Stimulated activated naive CD4-positive, alpha-beta T cell (primary cell): ENCODE results near the gene NUTM2A.
"Not testable (repeated sequence)": the region's sequence is repeated elsewhere in the genome, so short reads cannot be mapped to it uniquely, and the experiment has no call there.

Experiments used
- DNase-seq, 6 experiments: peaks; one replicate each; lab custom pipeline; 2025; lab: John Stamatoyannopoulos, UW

NUTM2A gene, protein sequence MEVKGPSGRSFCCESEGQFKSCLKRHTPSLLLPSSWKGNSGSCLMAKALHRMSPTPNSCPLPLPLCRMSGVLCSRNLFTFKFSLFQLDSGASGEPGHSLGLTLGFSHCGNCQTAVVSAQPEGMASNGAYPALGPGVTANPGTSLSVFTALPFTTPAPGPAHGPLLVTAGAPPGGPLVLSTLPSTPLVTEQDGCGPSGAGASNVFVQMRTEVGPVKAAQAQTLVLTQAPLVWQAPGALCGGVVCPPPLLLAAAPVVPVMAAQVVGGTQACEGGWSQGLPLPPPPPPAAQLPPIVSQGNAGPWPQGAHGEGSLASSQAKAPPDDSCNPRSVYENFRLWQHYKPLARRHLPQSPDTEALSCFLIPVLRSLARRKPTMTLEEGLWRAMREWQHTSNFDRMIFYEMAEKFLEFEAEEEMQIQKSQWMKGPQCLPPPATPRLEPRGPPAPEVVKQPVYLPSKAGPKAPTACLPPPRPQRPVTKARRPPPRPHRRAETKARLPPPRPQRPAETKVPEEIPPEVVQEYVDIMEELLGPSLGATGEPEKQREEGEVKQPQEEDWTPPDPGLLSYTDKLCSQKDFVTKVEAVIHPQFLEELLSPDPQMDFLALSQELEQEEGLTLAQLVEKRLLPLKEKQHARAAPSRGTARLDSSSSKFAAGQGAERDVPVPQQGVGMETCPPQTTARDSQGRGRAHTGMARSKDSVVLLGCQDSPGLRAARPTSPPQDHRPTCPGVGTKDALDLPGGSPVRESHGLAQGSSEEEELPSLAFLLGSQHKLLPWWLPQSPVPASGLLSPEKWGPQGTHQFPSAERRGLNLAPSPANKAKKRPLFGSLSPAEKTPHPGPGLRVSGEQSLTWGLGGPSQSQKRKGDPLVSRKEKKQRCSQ

DNA sequence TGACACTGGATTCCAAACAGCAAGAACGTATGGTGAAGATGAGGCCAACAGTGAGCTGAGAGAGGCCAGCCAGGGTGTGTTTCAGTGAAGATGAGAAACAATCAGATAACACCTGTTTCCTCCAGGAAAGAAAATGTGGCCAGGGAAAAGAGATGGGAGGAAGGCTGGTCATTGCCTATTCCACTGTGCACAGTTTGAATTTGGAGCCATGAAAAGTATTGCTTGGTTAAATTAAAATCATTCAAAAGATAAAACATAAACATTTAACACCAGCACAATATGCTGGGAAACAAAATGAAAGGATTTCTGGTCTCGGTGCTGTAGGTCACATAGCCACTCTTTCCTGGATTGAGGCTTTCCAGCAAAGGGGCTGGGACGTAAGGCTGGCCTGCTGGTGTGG is at the start of gene NUTM2A:
Gene NUTM2A, plus strand, starts transcription at position 301 of the 400 bp plus-strand sequence. CDS start 383 bp downstream, outside the sequence.
- DNase-seq = not testable (repeated sequence)

DNA sequence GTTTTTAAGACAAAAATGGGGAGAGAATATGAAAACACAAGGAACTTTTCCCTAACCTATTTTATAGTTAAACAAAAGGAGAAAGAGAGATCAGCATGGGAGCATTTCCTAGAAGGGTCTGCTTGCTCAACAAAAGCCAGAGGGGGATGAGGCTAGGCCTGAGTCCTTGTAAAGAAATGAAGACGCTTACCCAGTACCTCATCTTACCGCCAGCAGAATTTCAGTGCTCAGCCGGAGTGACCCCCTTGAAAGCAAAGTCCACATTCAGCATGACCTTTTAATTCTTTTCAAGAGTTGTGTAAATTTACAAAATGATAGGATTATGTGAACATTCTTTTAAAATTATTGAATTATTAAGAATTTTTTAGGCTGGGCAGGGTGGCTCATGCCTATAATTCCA is 47.7 kb upstream of the NUTM2A start:
- DNase-seq = not testable (repeated sequence)

DNA sequence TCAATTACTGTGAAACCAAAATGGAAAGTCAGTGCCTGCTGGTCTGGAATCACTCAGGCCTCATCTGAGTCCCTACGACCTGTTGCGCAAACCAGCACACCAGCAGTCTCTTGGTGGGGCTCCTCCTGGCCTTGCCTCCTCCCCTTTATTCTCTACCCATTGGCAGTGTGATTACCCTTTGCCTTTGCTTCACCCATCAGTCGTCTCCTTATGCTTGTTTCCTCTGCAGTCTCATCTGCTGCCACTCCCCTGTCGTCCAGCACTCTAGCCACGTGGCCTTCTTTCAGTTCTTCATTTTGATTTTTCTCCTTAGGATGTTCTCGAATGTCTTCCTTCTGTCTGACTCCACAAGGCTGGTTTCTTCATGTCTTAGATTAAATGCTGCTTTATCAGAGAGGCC is 40.8 kb upstream of the NUTM2A start:
- not testable (repeated sequence) for DNase-seq

DNA sequence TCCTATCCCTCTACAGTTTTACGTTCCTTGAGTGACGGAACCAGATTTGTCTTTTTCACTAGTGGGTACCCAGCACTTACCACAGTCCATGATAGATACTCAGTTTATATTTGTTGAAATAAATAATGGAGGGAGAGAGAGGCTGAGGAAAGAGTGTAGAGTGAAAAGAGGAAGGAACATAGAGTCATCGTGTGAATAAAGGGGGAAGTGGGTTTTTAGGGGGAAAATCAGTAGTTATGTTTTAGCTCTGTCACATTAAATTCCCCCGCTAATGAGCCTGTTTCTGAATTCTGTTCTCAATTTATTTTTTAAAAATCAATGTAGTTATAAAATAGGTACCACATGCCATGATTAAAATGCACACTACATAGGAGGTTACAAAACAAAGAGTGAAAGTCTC is 39.2 kb upstream of the NUTM2A start:
- not testable (repeated sequence) for DNase-seq

DNA sequence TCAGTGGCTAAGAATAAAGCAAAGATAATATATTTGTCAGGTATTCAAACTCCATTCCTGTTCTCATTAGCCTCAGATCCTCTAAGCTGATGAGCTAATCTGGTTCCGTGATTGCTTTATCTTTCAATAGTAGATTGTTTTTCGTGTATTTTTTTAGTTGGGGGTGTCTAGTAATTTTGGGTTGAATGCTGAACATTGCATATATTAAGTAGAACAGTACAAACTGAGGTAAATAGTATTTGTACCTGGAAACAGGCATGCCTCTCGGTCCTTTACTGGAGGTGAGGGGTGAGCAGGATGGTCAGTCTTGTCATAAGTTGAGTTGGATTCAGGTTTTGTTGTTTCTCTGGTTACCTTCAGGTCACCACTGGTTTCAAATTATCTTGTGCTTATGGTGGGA is 37.7 kb upstream of the NUTM2A start:
- DNase-seq = not testable (repeated sequence)

DNA sequence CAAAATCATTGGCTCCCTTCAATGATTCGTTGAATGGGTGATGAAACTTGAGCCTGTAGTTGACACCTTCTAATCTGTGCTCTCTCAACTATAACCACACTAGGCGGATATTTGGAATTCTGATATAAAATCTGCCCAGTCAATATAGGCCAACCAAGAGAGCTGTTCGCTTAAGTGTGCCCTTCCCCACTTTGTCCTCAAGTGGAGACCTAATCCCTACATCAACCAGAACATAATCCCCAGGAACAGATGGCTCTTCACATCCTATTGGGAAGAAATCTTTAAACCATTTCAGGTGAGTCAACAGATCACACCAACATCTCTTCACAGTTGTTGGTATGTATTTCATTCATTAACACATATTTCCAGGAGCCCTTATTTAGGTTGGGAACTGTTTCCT is 33.4 kb upstream of the NUTM2A start:
- not testable (repeated sequence) for DNase-seq

DNA sequence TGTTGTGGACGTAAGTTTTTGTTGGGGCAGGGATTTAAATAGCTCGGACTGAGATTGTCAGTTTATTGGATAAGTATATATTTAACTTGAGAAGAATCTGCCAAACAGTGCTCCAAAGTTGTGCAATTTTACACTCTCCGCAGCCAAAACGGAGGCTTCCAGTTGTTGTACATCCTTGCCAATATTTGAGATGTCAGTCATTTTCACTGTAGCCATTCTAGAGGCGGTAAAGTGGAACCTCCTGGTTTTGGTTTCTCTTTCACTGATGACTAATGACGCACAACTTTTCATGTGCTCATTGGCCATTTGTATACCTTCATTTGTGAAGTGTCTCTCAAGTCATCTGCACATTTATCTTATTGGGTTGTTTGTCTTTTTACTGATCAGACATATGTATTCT is 24.3 kb upstream of the NUTM2A start:
- DNase-seq = not testable (repeated sequence)

DNA sequence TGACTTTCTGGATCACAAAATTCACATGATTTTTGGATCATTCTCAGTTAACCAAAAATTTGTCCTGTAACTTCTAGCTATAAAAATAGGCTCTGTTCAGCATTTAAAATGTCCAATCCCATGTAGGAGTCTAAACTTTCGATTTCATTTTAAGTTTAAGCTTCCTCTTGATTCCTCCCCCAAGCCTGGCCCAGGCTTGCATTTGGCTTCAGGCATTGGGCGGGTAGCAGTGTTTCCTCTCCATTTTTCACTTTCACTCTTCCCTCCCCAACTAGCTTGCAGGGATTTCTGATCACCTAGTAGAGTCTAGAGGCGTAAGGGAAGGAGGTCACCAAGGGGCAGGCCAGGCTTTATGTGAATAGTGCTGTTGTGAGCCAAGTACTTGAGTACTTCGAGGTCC is 20.4 kb upstream of the NUTM2A start:
- not testable (repeated sequence) for DNase-seq

DNA sequence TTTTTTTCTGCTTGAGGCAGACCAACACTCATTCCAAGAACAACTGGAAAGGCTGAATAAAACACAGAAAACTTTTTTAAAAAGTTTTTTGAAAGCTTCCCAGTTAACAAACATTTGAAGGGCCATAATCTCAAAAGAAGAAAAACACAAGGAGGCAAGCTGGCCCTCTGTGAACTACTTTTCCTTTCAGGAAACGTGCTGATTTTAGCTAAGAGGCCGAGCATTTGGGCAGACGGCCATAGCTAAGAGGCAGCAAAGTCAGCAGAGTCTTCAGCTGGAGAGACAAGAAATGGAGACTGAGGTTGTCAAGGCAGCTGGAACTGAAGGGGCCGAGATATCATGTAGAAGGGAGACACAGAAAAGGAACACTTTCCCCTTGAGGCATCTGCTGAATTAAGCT is 18.3 kb upstream of the NUTM2A start:
- DNase-seq = not testable (repeated sequence)

DNA sequence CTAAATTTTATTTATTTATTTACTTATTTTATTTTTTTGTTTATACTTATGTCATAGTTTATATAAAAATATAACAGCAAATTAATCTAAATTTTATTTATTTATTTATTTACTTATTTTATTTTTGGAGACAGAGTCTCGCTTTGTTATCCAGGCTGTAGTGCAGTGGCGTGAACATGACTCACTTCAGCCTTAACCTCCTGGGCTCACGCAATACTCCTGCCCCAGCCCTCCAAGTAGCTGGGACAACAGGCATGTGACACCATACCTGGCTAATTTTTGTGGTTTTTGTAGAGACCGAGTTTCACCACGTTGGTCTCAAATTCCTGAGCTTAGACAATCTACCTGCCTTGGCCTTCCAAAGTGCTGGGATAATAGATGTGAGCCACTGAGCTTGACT is 14.9 kb upstream of the NUTM2A start:
- DNase-seq = not testable (repeated sequence)

DNA sequence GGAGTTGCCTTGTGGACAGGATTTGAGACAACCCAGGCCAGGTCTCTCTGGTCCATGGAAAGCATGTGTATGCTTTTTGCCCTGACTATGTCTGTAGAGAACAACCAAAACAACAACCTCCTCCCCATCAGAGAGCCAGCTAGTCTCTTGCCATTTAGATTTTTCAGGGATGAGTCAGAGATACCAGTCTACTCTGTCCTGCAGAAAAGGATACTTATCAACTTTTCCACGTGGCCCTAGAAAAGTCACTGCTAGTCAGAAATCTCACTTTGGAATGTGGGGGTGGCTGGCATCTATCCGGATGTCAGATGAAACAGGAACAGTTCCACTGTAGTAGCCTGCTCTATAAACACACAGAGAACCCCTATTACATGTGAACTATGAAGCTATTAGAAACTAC is 13.4 kb upstream of the NUTM2A start:
- DNase-seq = not testable (repeated sequence)

DNA sequence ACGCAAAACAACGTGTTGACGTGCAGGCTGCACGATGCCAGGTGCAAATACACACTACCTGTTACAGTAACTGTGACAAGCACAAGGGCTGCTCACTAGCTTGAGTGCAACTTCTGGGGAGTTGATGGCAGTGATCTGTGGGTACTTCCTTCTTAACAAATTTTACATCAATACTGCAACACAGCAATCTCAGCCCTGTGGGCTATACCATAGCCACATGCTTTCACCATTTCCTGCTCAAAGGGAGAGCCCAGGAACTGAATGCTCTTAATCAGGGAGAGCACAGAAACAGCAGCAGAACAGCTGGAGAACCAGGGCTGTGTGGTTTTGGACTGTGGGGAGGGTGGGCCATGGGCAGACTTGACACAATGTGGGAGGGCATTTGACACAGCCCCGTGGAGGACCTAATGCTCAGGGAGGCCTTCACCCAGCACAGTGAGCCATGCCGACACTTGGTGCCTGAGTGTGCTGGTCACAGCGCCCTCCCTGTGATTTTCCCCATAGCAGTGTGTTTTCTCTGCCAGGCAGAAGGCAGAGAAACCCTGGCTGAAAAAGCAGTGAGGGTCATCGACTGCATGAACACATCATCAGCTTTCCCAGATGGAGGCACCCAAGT is 12.0 kb upstream of the NUTM2A start:
- DNase-seq = not testable (repeated sequence)

DNA sequence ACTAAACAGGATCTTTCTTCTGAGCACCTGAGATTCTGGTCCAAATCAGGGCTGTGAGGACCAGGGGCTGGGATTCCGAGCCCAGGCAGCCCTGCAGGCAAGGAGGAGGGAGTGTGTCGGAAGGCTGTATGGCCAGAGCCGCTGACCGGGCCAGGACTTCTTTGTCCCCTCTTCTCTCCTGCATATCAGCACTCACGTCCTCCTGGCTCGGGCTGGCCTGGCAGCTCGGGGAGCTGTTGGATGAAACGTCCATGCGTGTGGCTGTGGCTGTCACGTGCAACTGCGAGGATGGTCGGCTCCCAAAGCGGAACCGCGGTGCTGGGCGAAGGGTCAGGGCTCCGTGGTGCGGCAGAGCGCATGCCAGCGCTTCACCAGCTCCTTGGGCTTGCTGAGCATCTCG is 11.4 kb upstream of the NUTM2A start:
- DNase-seq = not testable (repeated sequence)

DNA sequence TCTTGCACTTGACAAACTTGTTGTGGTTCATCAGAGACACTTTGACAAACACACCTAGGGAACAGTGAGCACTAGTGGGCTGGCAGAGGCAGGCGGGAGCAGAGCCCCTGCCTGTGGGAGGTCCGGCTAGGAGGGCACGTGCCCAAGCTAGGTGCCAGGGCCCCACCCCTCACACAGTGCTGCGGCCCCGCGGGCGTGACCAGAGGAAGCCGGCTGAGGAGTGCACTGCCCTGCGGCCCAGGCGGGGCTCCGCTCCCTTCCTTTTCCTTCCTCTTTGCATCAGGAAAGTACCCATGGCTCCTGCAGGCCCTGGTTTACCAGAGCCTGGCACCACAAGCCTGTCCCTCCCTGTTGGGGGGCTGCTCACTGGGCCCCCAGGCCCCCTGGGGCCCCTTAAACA is 9.1 kb upstream of the NUTM2A start:
- not testable (repeated sequence) for DNase-seq

DNA sequence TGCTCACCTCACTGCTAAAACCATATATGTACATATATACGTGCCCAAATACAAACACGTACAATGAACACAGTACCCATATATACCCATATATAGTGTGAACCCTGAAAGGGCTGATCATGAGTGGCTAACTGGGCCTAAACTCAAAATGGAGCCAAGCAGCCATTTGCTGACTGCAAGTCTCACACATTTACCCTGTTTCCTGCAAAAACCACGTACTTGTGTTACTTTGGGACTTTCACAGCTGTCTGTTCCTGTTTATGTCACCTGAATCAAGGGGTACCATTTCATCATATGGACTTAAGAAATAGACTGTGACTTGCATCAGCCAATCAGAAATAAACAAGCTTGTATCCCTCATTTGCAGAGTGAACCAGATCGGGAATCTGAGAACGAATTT is 5.9 kb upstream of the NUTM2A start:
- not testable (repeated sequence) for DNase-seq

DNA sequence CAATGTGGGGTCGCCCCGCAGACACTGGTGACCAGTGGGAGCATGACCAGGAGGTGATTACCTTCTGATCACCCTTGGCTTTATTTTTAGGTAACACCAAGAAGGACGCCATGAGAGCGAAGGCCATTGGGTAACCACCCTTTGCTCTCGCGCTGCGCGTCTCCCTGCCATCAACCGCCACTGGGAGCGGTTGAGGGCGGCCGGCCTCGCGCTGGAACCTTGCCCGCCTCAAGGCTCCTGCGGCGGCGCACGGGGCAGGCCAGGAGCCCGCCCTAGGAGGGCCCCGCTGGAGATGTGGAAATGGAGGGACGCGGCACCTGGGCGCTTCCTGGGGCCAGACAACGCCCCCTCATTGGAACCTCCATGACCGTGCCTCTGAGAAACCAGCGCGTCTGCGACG is 2.5 kb upstream of the NUTM2A start:
- not testable (repeated sequence) for DNase-seq

DNA sequence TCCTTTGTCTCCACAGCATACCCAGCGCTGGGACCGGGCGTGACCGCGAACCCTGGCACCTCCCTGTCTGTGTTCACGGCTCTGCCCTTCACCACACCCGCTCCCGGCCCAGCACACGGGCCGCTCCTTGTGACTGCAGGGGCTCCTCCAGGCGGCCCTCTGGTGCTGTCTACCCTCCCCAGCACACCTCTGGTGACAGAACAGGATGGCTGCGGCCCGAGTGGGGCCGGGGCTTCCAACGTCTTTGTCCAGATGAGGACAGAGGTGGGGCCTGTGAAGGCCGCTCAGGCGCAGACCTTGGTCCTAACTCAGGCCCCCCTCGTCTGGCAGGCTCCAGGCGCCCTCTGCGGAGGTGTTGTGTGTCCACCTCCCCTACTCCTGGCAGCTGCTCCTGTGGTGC is 3.0 kb downstream of the NUTM2A start:
- DNase-seq = not testable (repeated sequence)

DNA sequence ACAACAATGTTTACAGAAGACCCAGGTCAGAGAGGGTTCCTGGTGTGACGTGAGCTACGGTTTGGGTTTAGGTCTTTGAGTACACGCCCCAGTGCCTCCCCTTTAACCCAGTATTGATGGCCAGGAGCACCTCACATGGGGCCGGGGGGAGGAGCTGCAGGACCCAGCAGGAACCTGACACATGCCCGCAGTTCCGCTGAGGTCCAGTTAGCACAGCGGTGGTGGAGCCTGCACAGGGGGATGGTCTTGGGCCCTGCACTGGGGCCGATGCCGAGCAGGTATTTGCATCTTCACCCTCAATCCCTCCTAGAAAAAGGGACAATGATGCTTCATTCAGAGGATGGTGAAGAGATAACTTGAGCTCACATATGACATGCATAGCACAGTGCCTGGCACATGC is 4.0 kb downstream of the NUTM2A start:
- DNase-seq = not testable (repeated sequence)

DNA sequence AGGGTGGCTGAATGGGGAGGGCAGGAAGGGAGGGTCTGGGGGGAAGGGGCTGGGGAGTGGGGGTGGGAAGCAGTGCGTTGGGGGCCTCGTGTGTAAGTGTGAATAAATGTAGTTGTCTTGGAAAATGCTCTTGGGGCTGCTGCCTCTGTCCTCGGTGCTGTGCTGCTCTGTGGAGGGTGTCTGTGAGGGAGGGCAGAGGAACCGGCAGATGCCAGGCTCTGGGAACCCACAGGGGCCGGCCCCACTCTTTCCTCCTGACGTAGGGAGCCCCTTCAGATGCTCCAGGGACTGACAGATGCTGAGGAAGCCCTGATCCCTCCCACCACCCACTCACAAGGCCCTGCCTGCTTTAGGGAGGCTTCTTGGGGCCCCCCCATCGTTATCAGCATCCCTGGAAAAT is 9.6 kb downstream of the NUTM2A start:
- not testable (repeated sequence) for DNase-seq

DNA sequence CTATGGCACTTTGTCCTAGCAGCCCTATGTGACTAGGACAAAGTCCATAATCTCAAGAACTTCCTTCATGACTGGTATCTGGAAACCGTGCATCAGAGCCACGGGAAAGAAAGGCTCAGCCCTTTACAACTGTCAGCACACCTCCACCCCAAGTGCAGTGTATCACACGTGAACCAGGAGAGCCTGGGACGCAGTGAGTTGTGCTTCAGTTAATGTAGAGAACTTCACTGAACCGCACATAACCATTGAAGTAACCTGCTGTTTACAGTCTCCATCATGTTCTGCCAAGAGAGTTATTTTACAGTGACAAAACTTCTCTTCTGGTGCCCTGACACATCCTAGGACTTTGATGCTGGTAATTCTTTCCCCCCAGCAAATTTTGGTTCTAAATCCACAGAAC is 12.0 kb downstream of the NUTM2A start:
- not testable (repeated sequence) for DNase-seq

DNA sequence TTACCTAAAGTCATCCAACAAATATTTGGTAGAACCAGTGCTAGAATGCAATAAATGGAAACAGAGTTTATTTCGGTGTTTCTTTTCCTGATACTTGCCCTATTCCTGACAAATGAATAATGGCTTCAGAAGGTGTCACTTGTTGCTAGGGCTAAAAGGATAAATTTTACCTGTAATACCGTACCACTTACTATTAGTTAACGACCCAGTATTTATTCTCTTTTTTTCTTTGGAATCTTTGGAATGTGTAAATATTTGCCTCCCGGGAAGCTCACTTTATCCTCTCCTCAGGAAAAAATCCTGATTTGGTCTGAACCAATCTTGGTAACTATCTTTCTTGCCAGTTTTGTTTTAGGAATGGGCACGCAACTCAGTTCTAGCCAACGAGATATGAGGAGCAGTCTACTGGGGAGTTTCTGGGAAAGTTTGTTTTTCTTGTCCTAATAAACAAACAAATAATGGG is 14.1 kb downstream of the NUTM2A start:
- DNase-seq = not testable (repeated sequence)

DNA sequence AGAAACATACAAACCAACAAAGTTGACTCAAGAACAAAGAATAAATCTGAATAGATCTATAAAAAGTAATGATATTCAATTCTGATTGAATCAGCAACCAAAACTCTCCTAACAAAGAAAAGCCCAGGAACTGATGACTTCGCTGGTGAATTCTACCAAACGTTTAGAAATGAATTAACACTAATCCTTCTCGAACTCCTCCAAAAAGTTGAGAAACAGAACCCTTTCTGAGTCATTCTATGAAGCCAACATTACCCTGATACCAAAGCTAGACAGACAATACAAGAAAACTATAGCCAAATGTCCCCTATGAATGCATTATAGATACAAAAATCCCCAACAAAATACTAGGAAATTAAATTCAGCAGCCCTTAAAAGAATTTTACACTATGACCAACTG is 16.9 kb downstream of the NUTM2A start:
- DNase-seq = not testable (repeated sequence)
